SU-DHL-6 (cell line): Measurements from ENCODE around the gene KATNB1.

Experiments used
- H2AFZ ChIP-seq: fragments of 200-600 bp; sonication (generic); 2 replicates; pipeline ENCODE4 v1.6.1; 2014; ENCODE audit warnings: low read depth, mild to moderate bottlenecking, moderate library complexity, mixed read lengths, antibody characterized with exemption, low read length; ENCODE audit not compliant: severe bottlenecking
- H3F3A ChIP-seq: fragments of 200-600 bp; shearing (Covaris generic); 2 replicates; pipeline ENCODE4 v1.6.0; 2016; ENCODE audit warnings: antibody characterized with exemption, mild to moderate bottlenecking; ENCODE audit not compliant: insufficient read depth
- H3K27ac ChIP-seq: fragments of 200-600 bp; sonication (generic); 2 replicates; pipeline ENCODE4 v1.5.1; 2016; ENCODE audit warnings: low read depth, mild to moderate bottlenecking, low read length, moderate library complexity, mixed read lengths
- H3K27me3 ChIP-seq: fragments of 200-600 bp; sonication (generic), shearing (Covaris generic); 2 replicates; pipeline ENCODE4 v1.6.0; 2014; ENCODE audit warnings: mild to moderate bottlenecking, low read length
- H3K36me3 ChIP-seq: fragments of 200-600 bp; sonication (generic); 2 replicates; pipeline ENCODE4 v1.6.1; 2014; ENCODE audit warnings: mild to moderate bottlenecking, low read length, mixed read lengths
- H3K4me2 ChIP-seq: fragments of 300-600, 200-600 bp; shearing (Covaris generic), sonication (generic); 2 replicates; pipeline ENCODE4 v1.6.0; 2014; ENCODE audit warnings: low read length, low read depth, mild to moderate bottlenecking; ENCODE audit not compliant: poor library complexity, severe bottlenecking
- H3K4me3 ChIP-seq: fragments of 200-600 bp; sonication (generic); 2 replicates; pipeline ENCODE4 v1.5.1; 2014; ENCODE audit warnings: antibody characterized with exemption, low read length, mild to moderate bottlenecking, mixed read lengths; ENCODE audit not compliant: insufficient read depth, poor library complexity, severe bottlenecking
- H3K79me2 ChIP-seq: fragments of 200-600 bp; sonication (generic); 2 replicates; pipeline ENCODE4 v1.6.1; 2014; ENCODE audit warnings: mild to moderate bottlenecking, low read length, moderate library complexity; ENCODE audit not compliant: insufficient read depth
- H3K9ac ChIP-seq: fragments of 200-600 bp; sonication (generic); 2 replicates; pipeline ENCODE4 v1.7.0; 2014; ENCODE audit warnings: mild to moderate bottlenecking, low read length
- H3K9me2 ChIP-seq: fragments of 200-600 bp; sonication (generic); replicated peaks from 2 replicates; pipeline ENCODE4 v1.6.1; 2014; ENCODE audit warnings: low read length; ENCODE audit not compliant: insufficient read depth
- H3K9me3 ChIP-seq: fragments of 200-600 bp; sonication (generic); 2 replicates; pipeline ENCODE4 v1.6.1; 2014; ENCODE audit warnings: low read length, mixed read lengths; ENCODE audit not compliant: insufficient read depth
- H4K20me1 ChIP-seq: fragments of 200-600 bp; sonication (generic); 2 replicates; pipeline ENCODE4 v1.6.1; 2014; ENCODE audit warnings: low read depth, mild to moderate bottlenecking, antibody characterized with exemption, low read length, moderate library complexity, mixed read lengths
- CTCF ChIP-seq: fragments of 200-600 bp; sonication (generic); IDR thresholded peaks from one replicate; pipeline ENCODE4 v1.5.1; 2017; ENCODE audit warnings: antibody characterized with exemption, mild to moderate bottlenecking, low read length, moderate library complexity; ENCODE audit not compliant: insufficient read depth, poor library complexity, severe bottlenecking
- EZH2phosphoT487 ChIP-seq: fragments of 200-600 bp; sonication (generic), shearing (Covaris generic); conservative IDR thresholded peaks from 2 replicates; pipeline ENCODE4 v1.6.1; 2018; ENCODE audit warnings: mild to moderate bottlenecking, antibody characterized with exemption, low read length, moderate library complexity, mixed read lengths

Gene KATNB1

GRCh38 chr16:57804111-57804837, 68.7 kb downstream of the KATNB1 start:
- TF ChIP-seq EZH2phosphoT487 (no peak), CTCF (no peak)
- Histone ChIP-seq H3K4me3 (no peak overlapping the region), H3K9ac (no peak overlapping the region), H4K20me1 (no peaks in the 10 kb centered on the region), H2AFZ (no peak overlapping the region), H3K4me2 (no peak overlapping the region), H3K9me3 (no peaks in the 10 kb centered on the region), H3K36me3 (no peaks in the 10 kb centered on the region), H3K79me2 (no peaks in the 10 kb centered on the region), H3K9me2 (no peaks in the 10 kb centered on the region), H3K27ac (no peak overlapping the region), H3F3A (no peaks in the 10 kb centered on the region), H3K27me3 (no peaks in the 10 kb centered on the region)

GRCh38 chr16:57805176-57805575, 69.6 kb downstream of the KATNB1 start:
- Histone ChIP-seq H3F3A (no peaks in the 10 kb centered on the region), H2AFZ (no peak overlapping the region), H3K27me3 (no peaks in the 10 kb centered on the region)

More at GRCh38 chr16:57805176-57805575, 69.6 kb downstream of the KATNB1 start:
- H3K9ac ChIP-seq = no peak overlapping the region
- no peaks in the 10 kb centered on the region for H4K20me1 ChIP-seq
- H3K9me2 ChIP-seq = no peaks in the 10 kb centered on the region
- no peaks in the 10 kb centered on the region for H3K36me3 ChIP-seq
- TF ChIP-seq CTCF = no peak
- TF ChIP-seq EZH2phosphoT487 = no peak
- H3K9me3 ChIP-seq = no peaks in the 10 kb centered on the region
- H3K79me2 ChIP-seq = no peaks in the 10 kb centered on the region
- no peak overlapping the region for H3K4me3 ChIP-seq
- no peak overlapping the region for H3K27ac ChIP-seq
- H3K4me2 ChIP-seq = no peak overlapping the region
